Gastroesophageal sphincter (tissue), 4 donors: ENCODE data around the gene BMPR1A. TPM values are rescaled to one million over a fixed set of nuclear protein-coding genes. Genes with fewer than 3 reads are reported as not detected.
A peak's percentile ranks its signal among the peaks of the same experiment; 100 is the strongest.
"Not testable (repeated sequence)": the region's sequence is repeated elsewhere in the genome, so short reads cannot be mapped to it uniquely, and the experiment has no call there.

ENCODE experiments used
- ATAC-seq: fragments of 150-250 bp; one replicate; pipeline ENCODE4 v1.9.1; 2016; ENCODE audit warnings: mild to moderate bottlenecking, moderate library complexity
- H3K27ac ChIP-seq, 4 donors: fragments of 200-600 bp; sonication (generic) in 3 of 4; 1 replicate in 3 of 4; 2 replicates in 1 of 4; pipeline ENCODE4 v1.5.1; 2016 to 2019
- H3K27me3 ChIP-seq: fragments of 200-600 bp; sonication (generic); one replicate; pipeline ENCODE4 v1.5.1; 2019
- H3K36me3 ChIP-seq, 2 donors: fragments of 200-600 bp; sonication (generic); one replicate each; pipeline ENCODE4 v1.5.1; 2019; ENCODE audit warnings: control low read depth in 1 of 2
- H3K4me1 ChIP-seq, 3 donors: fragments of 200-600 bp; sonication (generic); 1 replicate in 2 of 3; 2 replicates in 1 of 3; pipeline ENCODE4 v1.5.1; 2016 to 2019; ENCODE audit warnings: control low read depth in 2 of 3
- H3K4me3 ChIP-seq, 2 donors: fragments of 200-600 bp; sonication (generic); one replicate each; pipeline ENCODE4 v1.5.1; 2019; ENCODE audit warnings: mild to moderate bottlenecking in 1 of 2, moderate library complexity in 1 of 2
- H3K9me3 ChIP-seq, 3 donors: fragments of 200-600 bp; sonication (generic); one replicate each; pipeline ENCODE4 v1.5.1; 2017 to 2019; ENCODE audit warnings: control low read depth in 2 of 3
- EP300 ChIP-seq: sonication (generic); formaldehyde crosslinking; IDR thresholded peaks from one replicate; pipeline ENCODE4 v1.6.1; 2017; ENCODE audit warnings: antibody characterized with exemption, mild to moderate bottlenecking
- POLR2A ChIP-seq, 2 donors: fragments of 450-650 bp; IDR thresholded peaks; one replicate each; pipeline ENCODE4 v1.6.1; 2017; ENCODE audit warnings: antibody characterized with exemption in 2 of 2, mild to moderate bottlenecking in 2 of 2, moderate library complexity in 1 of 2
- POLR2AphosphoS5 ChIP-seq: sonication (generic); formaldehyde crosslinking; IDR thresholded peaks from one replicate; pipeline ENCODE4 v1.6.1; 2017; ENCODE audit warnings: antibody characterized with exemption
- WGBS, 2 donors: methylation state at CpG; one replicate each; pipeline ENCODE4 v1.1.5; 2018; ENCODE audit warnings: low coverage in 1 of 2; 5-methylcytosine and 5-hydroxymethylcytosine counted together
- small RNA-seq, 4 donors: library from RNA; depleted of rRNA; stranded (forward); fragments of <200 nt; gene quantifications; one replicate each; pipeline ENCODE3, GENCODE V24; 2016
- total RNA-seq, 4 donors: library from RNA; depleted of rRNA; stranded (reverse); fragments of >200 nt; gene quantifications; one replicate each; pipeline ENCODE4 v1.1.0, GENCODE V29; 2016
- TF ChIP-seq, protein P1 (sequence below), 4 experiments: fragments of 200-600 bp in 2 of 4; fragments of 450-650 bp in 2 of 4; sonication (generic) in 1 of 4; IDR thresholded peaks; one replicate each; pipeline ENCODE4 v1.5.1; 2017 to 2019; ENCODE audit warnings: antibody characterized with exemption in 4 of 4, mild to moderate bottlenecking in 2 of 4, moderate library complexity in 2 of 4

The BMPR1A gene
- total RNA-seq, 4 donors from 2014 or later, result 91.5 to 121 (median 117) TPM

DNA sequence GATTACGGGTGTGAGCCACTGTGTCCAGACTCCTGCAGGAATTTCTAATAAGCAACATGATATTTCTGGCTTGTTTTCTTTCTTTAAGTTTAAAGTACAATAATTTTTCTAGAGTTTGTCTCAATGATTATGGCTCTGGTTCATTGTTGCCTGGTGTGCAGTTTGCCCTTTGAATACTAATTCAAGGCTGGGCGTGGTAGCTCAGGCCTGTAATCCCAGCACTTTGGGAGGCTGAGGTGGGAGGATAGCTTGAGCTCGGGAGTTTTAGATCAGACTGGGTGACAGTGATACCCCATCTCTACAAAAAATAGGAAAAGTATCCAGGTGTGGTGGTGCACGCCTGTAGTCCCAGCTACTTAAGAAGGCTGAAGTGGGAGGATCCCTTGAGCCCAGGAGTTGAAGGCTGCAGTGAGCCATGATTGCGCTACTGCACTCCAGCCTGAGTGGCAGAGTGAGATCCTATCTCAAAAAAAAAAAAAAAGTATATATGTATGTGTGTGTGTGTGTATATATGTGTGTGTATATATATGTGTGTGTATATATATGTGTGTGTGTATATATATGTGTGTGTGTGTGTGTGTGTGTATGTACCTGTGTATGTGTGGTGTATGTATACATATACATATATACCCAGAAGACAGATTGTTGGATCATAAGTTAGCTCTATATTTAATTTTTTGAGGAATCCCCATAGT, 220.1 kb downstream of the BMPR1A start:
- Histone ChIP-seq H3K36me3 (no peaks in the 10 kb centered on the region), H3K4me1 (peaks cover 4 to 60% (median 22%) of the 10 kb centered on the region in 3 donors), H3K27me3 (no peaks in the 10 kb centered on the region), H3K4me3 (no peak overlapping the region), H3K27ac (no peak overlapping the region), H3K9me3 (no peaks in the 10 kb centered on the region)
- WGBS, 2 donors, result 94 to 100% methylated on average over 1 to 3 of the region's 5 CpGs
- ATAC-seq, result no peak
- TF ChIP-seq POLR2AphosphoS5 (no peak), POLR2A (IDR thresholded peaks at IDR 0.05) (no peak), EP300 (no peak)
- TF ChIP-seq, protein P1, sequence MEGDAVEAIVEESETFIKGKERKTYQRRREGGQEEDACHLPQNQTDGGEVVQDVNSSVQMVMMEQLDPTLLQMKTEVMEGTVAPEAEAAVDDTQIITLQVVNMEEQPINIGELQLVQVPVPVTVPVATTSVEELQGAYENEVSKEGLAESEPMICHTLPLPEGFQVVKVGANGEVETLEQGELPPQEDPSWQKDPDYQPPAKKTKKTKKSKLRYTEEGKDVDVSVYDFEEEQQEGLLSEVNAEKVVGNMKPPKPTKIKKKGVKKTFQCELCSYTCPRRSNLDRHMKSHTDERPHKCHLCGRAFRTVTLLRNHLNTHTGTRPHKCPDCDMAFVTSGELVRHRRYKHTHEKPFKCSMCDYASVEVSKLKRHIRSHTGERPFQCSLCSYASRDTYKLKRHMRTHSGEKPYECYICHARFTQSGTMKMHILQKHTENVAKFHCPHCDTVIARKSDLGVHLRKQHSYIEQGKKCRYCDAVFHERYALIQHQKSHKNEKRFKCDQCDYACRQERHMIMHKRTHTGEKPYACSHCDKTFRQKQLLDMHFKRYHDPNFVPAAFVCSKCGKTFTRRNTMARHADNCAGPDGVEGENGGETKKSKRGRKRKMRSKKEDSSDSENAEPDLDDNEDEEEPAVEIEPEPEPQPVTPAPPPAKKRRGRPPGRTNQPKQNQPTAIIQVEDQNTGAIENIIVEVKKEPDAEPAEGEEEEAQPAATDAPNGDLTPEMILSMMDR (IDR thresholded peaks at IDR 0.05), result no peak

DNA sequence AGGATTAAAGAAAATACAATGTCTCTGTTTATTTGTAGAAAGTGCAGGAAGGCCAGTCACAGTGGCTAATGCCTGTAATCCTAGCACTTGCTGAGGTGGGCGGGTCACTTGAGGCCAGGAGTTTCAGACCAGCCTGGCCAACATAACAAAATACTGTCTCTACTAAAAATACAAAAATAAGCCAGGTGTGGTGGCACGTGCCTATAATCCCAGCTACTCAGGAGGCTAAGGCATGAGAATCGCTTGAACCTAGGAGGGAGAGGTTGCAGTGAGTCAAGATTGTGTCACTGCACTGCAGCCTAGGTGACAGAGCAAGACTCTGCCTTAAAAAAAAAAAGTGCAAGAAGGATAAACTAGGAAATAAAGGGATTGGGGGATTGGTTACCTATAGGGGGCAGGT, 222.0 kb downstream of the BMPR1A start:
- 61 to 74% methylated on average over 3 of the region's 3 CpGs for WGBS, 2 donors
- H3K4me3 ChIP-seq, H3K36me3 ChIP-seq, H3K9me3 ChIP-seq, ATAC-seq, H3K27me3 ChIP-seq: not testable (repeated sequence)
- peaks cover 4 to 49% (median 18%) of the 10 kb centered on the region in 3 donors for H3K4me1 ChIP-seq
- H3K27ac ChIP-seq, result peak overlapping the region in 3 of 4 donors; percentile 61 to 79 (median 73)

GRCh38 chr10:86979296-86979818, 222.9 kb downstream of the BMPR1A start:
- Histone ChIP-seq H3K4me3 (no peak overlapping the region), H3K36me3 (no peaks in the 10 kb centered on the region), H3K9me3 (no peaks in the 10 kb centered on the region), H3K27me3 (no peaks in the 10 kb centered on the region), H3K4me1 (peaks cover 4 to 43% (median 18%) of the 10 kb centered on the region in 3 donors), H3K27ac (peak overlapping the region in 3 of 4 donors; percentile 61 to 79 (median 76))
- 71 to 93% methylated on average over 2 of the region's 4 CpGs for WGBS, 2 donors
- ATAC-seq, result no peak
- TF ChIP-seq, protein P1 (IDR thresholded peaks at IDR 0.05), result no peak
- TF ChIP-seq POLR2AphosphoS5, result no peak
- no peak for TF ChIP-seq POLR2A (IDR thresholded peaks at IDR 0.05)

GRCh38 chr10:86979977-86980448, 223.6 kb downstream of the BMPR1A start:
- ATAC-seq, result peak; percentile 86
- Histone ChIP-seq H3K27ac (peak overlapping the region; percentile 4 to 79 (median 68)), H3K4me1 (peaks cover 4 to 41% (median 18%) of the 10 kb centered on the region in 3 donors), H3K36me3 (no peaks in the 10 kb centered on the region), H3K9me3 (no peaks in the 10 kb centered on the region), H3K27me3 (no peaks in the 10 kb centered on the region), H3K4me3 (no peak overlapping the region)
- WGBS, 2 donors, result 0 to 20% methylated on average over 2 to 3 of the region's 3 CpGs
- TF ChIP-seq POLR2AphosphoS5 (peak; percentile 54), EP300 (no peak)

- H3K27me3 ChIP-seq, H3K9me3 ChIP-seq, H3K36me3 ChIP-seq, H3K4me3 ChIP-seq: not testable (repeated sequence)
- H3K27ac ChIP-seq, result peak overlapping the region in 3 of 4 donors; percentile 61 to 79 (median 76)
- peaks cover 4 to 41% (median 18%) of the 10 kb centered on the region in 3 donors for H3K4me1 ChIP-seq
- WGBS, 2 donors, result 66 to 92% methylated on average over 2 to 4 of the region's 6 CpGs
- ATAC-seq, result peak; percentile 23
These were observed 224.6 kb downstream of the BMPR1A start for GRCh38 chr10:86981020-86981419.

GRCh38 chr10:86981716-86982115, 225.3 kb downstream of the BMPR1A start:
- TF ChIP-seq POLR2AphosphoS5 (no peak), POLR2A (IDR thresholded peaks at IDR 0.05) (no peak)
- no peak overlapping the region for H3K27ac ChIP-seq
- no peaks in the 10 kb centered on the region for H3K9me3 ChIP-seq
- 84 to 91% methylated on average over 4 to 5 of the region's 5 CpGs for WGBS, 2 donors
- peaks cover 4 to 41% (median 18%) of the 10 kb centered on the region in 3 donors for H3K4me1 ChIP-seq
- peaks cover 0 to 7% of the 10 kb centered on the region in 2 donors for H3K36me3 ChIP-seq
- H3K27me3 ChIP-seq, result no peaks in the 10 kb centered on the region
- no peak for ATAC-seq
- no peak overlapping the region for H3K4me3 ChIP-seq

Small RNAs within 50 kb of the gene (small RNA-seq; reads per million reads assigned to genes)
- 0 reads per million in 4 donors for gene RNU1-19P

Other genes starting within 250 kb of the BMPR1A start
- 10 to 100 TPM; 35.6 to 55.1 (median 40.6) TPM for gene WAPL, start 234.8 kb upstream of the BMPR1A start, total RNA-seq
- not detected for gene OPN4, start 102.1 kb upstream of the BMPR1A start, total RNA-seq
- gene LDB3, start 88.1 kb upstream of the BMPR1A start, total RNA-seq, result 10 to 100 TPM; 12.9 to 45.8 (median 18.6) TPM
- gene MMRN2, start 201.0 kb downstream of the BMPR1A start, total RNA-seq, result 10 to 100 TPM; 18.5 to 77.7 (median 42.2) TPM
- gene SNCG, start 202.0 kb downstream of the BMPR1A start, total RNA-seq, result 100 to 1,000 TPM in 1 of 4 donors, 10 to 100 TPM in 3; 12.8 to 102 (median 33.7) TPM
- 100 to 1,000 TPM in 2 of 4 donors, 10 to 100 TPM in 2; 36.5 to 408 (median 149) TPM for gene ADIRF, start 211.9 kb downstream of the BMPR1A start, total RNA-seq